SKM-1 (cell line): ENCODE data around the gene TTLL8.
"Not testable (repeated sequence)": the region's sequence is repeated elsewhere in the genome, so short reads cannot be mapped to it uniquely, and the experiment has no call there.

Experiments used
- DNase-seq: peaks from one replicate; lab custom pipeline; 2025; ENCODE audit not compliant: unreplicated experiment; lab: John Stamatoyannopoulos, UW

Gene TTLL8

DNA sequence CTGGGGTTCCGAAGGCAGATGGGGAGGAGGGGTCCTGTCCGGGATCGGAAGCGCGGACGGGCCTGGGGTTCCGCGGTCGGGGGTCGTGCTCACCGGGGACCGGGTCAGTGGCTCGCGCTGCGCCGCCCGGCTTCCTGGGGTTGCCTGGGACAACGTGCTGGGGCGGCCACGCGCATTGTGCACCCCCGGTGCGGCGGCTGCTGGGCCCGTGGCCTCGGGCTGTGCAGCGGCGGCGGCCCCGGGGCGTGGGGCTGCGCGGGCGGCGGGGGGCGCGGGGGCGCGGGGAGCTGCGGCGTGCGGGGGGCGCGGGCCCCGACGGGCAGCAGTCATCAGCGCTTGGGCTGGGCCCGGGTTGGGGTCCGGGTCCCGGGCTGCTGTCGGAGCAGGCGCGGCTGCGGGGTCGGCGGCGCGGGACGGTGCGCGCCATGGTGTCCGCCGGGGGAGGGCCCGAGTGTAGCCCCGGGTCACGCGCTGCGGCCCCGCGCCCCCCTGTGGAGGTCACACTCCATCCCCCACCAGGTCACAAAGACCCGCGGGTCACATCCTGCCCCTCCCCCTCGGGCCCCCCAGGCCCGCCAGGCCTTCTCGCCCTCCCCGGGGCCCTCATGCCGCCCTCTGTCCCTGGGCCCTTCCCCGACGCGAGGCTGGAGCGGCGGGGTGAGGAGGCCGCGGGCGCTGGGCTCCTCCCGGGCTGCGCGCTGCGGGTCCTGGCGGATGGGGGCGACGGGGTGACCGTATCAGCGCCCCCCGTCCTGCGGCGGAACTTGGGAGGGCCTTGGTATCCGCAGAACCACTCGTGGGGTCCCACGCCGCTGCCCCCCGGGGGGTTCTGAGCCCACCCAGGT is at the start of gene TTLL8:
TSS of gene TTLL8 (minus strand) at position 238 of the 845 bp plus-strand sequence.
- no peak for DNase-seq

DNA sequence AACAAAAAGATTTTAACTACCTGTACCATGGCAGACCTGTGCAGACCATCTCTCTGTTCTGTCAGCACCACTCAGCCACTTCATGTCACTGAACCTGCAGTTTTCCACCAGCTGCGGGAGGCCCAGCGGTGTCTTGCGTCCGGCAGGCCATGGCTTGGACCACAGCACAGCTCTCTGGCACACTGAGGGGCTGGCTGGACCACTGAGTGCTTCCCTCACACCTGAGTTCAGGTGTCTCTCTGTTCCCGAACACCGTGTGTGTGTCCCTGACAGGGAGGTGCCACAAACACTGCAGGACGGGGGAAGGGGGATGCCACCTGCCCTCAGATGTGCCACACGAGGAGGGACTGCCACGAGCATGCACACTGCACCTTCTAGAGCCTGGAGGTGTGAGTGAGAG is 49.4 kb upstream of the TTLL8 start:
- no peak for DNase-seq

DNA sequence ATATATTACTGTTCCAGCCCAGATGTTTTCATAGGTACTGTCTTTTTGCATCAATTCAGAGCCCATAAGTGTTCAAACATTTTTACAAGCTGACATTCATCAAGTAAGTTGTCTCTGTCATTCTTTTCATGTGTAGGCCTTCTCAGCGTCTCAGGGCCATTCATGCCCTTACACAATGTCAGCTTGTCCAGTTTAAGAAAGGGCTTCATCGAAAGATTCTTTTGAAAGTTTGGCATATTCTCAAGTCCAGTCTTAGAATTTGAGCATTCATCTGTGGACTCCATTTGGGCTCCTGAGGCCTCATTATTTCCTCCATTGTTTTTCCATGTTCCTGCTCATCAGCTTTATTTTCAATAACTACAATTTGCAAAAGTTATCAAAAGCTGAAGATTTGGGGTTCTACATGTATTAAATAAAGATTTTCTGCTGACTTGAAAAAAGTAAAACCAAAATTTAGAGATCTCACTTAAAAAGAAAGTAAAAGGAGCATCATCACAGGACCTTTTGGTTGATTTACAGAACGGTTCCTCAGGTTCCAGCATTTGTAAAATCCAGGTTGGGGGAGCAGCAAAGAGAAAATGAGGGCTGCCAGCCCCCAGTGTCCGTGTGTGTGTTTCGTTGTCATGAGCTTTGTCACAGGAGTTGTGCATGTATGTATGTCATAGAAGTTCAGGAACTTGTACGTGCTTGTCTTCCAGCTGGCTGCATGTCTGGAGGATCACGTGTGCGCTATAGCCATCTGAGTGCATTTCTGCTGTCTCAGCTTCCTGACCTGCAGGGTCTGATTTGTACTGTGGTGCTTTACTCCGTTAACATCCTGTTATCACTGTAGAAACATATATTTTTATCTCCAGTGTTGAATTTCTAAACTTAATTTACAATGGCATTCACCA is 47.4 kb upstream of the TTLL8 start:
- DNase-seq = no peak

DNA sequence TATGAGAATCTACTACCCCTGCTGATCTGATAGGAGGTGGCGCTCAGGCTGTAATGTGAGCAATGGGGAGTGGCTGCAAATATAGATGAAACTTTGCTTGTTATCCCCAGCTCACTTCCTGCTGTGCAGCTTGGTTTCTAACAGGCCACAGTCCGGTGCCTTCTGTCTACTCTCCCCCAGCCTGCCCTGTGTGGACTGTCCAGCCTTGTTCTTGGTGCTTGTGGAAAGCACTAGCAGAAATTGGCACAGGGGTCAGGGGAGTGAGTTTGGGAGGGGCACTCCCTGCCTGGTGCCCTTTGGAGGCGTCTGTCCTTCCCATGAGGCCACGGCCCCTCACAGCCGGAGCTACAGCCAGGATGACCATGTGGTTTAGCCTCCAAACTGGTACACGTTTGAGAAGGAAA is 46.0 kb upstream of the TTLL8 start:
- no peak for DNase-seq

DNA sequence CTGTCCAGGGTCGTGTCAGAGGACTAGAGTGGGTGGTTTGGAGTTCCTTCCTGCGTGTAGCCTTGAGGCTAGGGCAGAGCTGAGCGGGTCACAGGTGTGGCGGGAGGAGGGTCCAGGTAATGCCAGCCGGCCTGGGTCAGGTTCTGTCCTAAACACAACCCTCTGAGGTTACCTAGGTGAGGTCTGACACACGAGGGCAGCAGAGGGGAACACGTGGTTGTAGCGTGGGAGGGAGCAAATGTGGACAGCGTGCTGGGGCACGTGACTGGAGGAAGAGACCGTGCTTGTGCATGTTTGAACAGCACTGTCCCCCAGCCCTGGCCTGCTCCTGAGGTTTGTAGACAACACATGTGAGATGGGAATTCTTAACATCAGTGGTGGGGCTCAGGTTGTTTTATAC is 44.8 kb upstream of the TTLL8 start:
- no peak for DNase-seq

DNA sequence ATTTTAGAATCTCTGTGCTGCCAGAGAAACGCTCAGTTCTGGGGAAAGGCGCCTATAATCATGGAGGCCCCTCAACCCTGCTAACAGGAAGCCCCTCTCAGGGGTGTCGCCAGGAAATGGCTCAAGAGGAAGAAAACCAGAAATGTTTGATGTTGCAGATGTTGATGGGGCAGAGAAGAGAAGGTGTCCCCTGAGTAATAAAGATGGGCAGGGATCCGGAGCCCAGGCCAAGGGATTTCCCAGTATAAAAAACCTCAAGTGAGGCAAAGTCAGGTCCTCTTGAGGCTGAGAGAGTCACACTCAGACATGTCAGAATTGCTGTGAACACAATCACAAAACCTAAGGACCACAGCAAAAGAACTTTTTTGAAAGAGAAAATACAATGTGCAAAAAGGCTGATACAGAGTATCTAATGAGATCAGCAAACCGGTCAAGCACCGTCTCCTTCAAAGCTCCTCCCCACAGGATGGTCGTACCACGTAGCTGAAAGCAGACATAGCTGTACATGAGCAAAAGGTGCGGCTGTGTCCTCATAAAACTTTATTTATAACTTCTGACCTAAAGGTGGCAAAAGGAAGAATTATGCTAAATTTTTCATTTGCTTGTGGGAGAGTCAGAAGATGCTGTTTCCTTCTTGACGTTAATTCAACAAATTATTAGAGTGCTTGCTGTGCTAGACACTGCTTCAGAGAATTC is 43.9 kb upstream of the TTLL8 start:
- no peak for DNase-seq

DNA sequence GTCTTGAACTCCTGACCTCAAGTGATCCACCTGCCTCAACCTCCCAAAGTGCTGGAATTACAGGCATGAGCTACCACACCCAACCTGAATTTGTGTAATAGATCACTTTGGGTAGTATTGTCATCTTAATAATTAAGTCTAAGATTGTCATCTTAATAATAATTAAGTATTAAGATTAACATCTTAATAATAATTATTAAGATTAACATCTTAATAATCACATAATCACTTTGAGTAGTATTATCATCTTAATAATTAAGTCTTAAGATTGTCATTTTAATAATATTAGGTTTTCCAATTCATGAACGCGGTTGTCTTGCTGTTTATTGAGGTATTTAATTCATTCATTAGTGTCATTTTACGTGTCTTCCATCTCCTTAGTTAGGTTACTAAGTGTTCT is 40.0 kb upstream of the TTLL8 start:
- DNase-seq = no peak

DNA sequence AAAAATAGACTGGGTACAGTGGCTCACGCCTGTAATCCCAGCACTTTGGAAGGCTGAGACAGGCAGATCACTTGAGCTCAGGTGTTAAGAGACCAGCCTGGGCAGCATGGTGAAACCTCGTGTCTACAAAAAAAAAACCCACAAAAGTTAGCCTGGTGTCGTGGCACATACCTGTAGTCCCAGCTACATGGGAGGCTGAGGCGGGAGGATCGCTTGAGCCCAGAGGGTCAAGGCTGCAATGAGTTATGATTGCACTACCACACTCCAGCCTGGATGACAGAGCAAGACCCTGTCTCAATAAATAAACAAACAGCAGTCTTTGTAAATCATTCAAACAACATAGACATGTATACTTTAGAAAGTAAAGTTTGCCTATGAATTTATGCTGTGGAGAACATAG is 34.2 kb upstream of the TTLL8 start:
- no peak for DNase-seq

DNA sequence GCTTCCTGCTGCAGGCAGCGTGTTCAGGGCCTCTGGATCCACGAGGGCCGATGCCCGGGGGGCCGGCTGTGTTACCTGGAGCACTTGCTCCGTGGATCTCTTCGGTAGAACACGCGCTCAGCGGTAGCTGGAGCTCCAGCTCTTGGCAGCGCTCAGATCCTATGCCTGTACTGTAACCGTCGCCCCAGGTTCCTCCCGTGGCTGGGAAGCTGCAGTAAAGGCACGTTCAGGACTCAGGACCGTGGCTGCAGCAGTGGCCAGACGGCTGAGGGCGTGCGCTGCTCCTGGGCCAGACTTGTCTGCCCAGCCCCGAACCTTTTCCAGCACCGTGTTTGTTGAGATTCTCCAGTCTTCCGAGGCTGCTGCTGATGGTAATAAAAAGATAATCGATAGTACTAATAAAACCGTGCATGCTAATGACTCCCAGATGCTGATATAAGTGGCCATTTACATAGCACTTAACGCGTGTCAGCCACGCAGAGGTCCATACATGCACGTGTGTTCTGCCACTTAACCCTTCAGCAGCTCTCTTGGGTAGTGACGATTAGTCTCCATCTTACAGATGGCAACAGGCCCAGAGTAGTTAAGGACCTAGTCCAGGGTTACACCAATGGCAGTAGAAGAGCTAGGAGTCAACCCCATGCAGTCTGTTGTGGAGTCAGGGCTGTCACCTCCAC is 33.1 kb upstream of the TTLL8 start:
- DNase-seq = no peak

DNA sequence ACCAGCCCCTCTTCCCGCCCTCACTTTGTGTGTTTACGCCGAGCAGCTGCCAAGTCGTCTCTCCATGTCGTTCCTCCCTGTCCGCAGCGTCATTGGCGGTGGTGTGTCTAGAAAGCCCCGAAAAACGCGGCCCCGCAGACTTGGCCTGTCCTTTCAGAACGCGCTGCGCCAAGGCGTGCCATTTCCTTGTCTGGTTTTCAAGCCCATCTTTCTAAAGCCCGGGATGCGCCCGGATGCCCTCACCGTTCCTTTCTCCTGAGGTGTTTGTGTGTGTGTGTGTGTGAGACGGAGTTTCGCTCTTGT is 32.3 kb upstream of the TTLL8 start:
- no peak for DNase-seq

DNA sequence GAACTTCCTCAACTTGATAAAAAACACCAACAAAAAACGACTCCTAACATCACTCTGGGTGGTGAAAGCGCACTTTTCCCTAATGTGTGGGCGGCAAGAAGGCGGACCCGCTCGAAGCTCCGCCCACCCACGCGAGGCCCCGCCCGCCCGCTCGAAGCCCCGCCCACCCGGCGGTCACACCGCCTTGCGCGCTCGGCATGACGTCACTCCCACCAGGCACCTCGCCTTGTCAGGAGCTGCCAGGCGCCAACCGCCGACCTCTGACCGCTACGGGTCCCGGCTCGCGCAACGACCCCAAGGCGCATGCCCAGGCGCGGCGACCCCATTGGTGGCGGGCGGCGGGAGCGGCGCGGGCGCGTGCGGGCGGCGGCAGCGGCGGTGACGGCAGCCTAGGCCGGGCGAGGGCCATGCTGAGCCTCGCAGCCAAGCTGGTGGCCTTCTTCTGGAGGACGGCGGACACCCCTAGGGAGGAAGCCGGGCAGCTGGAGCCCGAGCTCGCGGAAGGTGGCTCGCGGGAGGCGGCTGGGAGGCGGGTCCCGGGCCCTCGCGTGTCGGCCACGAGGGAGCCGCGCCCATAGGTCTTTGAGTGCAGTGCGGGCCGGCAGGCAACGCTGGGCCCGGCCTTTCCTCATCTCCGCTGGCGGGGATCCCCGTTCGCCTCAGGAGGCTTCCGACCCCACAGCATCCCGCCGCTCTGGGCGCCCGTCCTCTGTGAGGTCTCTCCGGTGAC is 31.7 kb upstream of the TTLL8 start, which contains the start of gene MOV10L1:
TSS of gene MOV10L1 (plus strand) at position 325 of the 730 bp plus-strand sequence. CDS start at position 408, 83 bp downstream.
- no peak for DNase-seq

DNA sequence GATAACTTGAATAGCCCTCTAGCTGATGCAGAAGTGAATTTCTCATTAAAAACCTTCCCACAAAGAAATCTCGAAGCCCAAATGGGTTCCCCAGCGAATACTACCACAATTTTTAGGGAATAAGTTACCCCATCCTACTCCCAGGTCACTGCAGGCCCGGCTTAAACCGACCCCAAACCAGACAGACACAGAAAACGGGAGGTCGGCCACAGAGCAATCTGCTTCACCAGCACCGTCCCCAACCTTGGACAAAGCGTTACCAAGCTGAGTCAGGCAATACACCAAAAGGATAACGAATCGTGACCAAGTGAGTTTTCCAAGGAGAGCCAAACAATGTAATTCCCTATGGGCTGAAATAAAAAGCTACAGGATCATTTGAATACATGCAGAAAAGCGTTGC is 31.1 kb upstream of the TTLL8 start:
- no peak for DNase-seq

DNA sequence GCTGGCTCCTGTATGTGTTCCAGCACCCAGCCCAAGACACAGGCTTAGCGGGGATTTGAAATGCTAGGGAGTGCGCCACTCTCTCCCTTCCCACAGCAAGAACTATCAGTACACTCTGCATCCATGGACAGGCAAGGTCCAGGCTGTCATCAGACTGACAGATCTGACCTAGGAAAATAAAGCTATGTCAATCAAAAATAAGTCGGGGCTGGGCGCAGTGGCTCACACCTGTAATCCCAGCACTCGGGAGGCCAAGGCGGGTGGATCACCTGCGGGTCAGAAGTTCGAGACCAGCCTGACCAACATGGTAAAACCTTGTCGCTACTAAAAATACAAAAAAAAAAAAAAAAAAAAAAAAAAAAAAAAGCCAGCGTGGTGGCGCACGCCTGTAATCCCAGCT is 30.0 kb upstream of the TTLL8 start:
- DNase-seq = no peak

DNA sequence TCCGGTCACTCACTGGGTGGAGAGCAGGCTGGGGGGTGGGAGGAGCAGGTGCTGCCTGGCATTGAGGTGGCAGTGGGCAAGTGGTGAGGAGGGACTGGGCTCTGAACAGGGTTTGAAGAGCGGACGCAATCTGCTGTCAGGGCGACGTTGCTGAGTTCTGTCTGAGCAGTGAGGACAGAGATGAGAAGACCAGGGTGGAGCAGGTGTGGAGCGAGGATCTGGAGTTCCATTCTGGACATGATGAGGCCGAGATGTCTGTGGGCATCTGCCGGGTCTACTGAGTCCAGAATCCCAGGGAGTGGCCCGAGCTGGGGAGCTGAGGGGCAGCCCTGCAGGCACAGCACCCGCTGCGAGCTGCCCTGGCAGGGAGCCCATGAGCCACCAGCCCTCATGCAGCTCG is 29.5 kb upstream of the TTLL8 start:
- no peak for DNase-seq

DNA sequence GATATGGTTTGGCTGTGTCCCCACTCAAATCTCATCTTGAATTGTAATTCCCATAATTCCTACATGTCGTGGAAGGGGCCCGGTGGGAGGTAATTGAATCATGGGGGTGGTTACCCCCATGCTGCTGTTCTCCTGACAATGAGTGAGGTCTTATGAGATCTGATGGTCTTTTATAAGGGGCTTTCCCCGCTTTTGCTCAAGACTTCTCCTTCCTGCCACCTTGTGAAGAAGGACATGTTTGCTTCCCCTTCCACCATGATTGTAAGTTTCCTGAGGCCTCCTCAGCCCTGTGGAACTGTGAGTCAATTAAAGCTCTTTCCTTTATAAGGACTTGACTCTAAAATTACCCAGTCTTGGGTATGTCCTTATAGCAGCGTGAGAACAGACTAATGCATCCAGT is 28.9 kb upstream of the TTLL8 start:
- DNase-seq = not testable (repeated sequence)

DNA sequence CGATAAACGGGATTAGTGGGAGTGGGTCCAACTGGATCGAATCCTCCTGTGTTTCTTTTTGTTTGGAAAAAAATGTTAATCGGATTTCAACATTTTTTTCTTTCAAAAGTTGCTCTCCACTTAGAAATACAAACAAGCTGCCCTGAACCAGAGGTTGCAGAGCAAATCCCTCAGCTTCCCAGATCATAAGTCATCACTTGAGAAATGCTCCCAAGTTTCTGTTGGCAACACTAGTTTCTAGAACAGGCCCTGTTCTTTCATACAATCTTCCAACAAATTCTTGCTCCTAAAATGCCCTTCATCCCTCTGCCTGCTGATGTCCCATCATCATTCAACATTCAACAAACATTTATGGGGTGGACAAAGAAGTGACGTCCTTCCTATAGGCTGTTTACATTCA is 28.4 kb upstream of the TTLL8 start:
- DNase-seq = no peak

DNA sequence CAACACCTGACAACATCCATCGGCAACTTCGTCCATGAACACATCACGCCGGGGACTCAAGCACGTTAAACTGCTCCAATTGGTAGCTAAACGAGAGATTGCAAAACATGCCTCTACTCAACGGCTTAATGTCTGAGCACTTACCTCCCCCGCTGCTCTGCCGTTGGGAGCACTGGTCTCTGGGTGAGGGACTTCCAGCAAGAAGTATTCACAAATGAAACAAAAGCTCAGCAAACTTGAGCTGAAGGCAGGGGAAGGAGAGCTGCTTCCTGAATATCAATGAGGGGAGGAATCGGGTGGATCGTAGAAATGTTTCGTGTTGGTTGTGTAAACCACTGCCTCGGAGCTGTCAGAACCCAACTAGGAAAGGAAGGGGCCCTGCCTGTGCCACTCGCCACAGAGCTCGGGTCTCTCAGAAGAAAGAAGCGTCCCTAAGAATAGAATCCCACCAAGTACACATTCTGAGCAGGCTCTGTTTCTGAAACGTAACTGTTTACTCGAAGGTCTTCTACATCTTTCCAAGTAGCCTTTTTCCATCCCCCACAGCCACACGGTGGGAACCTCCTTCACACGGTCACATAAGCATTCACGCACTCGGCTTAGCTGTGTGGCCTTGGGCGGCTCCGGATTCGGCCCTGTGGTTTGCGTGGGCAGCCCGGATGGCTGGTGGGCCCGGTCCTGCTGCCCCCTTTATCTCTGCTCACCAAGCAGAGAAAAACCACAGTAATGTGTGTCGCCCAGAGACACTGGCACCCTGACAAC is 27.3 kb upstream of the TTLL8 start, which contains the start of gene MLC1:
TSS of gene MLC1 (minus strand) at position 216 of the 762 bp plus-strand sequence. CDS start 524 bp downstream, outside the sequence.
- DNase-seq = peak; percentile 65

DNA sequence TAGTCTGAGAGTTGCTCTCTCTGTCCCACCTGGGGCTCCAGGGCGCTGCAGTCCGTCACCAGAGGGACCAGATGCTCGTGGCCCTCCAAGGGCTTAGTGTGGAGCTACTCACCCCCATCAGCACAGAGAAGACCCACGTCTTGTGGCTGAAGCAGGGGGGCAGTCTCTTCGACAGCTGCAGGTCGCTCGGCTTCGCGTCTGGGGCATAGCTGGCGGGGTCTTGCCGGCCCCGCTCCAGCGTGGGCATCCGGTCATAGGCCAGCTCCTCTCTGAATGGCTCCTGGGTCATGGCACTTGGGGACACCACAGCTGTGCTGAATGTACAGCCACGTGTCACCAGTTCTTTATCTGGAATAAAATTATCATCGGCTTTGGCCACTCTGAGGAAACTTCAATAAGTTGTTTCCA is 26.5 kb upstream of the TTLL8 start:
- DNase-seq = no peak

DNA sequence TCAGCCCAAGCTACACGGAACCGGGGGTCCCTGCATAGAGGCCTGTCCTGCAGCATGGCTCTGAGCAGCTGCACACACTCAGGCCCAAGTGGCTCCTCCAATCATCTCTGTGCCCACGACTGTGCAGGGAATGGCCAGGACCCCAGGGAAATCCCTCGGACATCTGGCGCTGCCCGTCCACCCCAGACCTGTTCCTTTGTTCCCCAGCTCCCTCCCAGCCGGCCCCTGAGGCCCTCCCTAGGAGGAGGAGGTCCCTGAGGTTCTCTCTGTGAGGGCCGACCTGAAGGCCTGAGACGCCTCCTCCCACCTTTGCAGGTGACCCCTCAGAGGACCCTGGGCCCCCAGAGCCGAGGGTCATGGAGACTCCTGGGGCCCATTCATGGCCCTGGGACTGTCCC is 26.0 kb upstream of the TTLL8 start:
- no peak for DNase-seq
